Lower lobe of right lung (tissue), 2 donors: ENCODE measurements around the gene CEP43. TPM values are rescaled to one million over a fixed set of nuclear protein-coding genes. Genes with fewer than 3 reads are reported as not detected.

Source experiments
- ATAC-seq, 2 donors: fragments of 200-7000 bp; cut with Tn5 transposase; one replicate each; pipeline ENCODE4 v1.9.1; 2020 to 2022; ENCODE audit warnings: mild to moderate bottlenecking in 2 of 2, moderate library complexity in 2 of 2
- DNase-seq: peaks from one replicate; pipeline ENCODE4 v3.0.0-alpha.2; 2020
- H3K27ac ChIP-seq: fragments of 200-600 bp; one replicate; pipeline ENCODE4 v1.8.0; 2022
- H3K27me3 ChIP-seq: fragments of 200-600 bp; one replicate; pipeline ENCODE4 v1.8.0; 2022; ENCODE audit warnings: low read depth
- H3K36me3 ChIP-seq: fragments of 200-600 bp; one replicate; pipeline ENCODE4 v1.8.0; 2022; ENCODE audit warnings: mild to moderate bottlenecking
- H3K4me1 ChIP-seq: fragments of 200-600 bp; one replicate; pipeline ENCODE4 v1.8.0; 2022
- H3K4me3 ChIP-seq: fragments of 200-600 bp; one replicate; pipeline ENCODE4 v1.8.0; 2022; ENCODE audit warnings: mild to moderate bottlenecking
- H3K9me3 ChIP-seq: fragments of 200-600 bp; one replicate; pipeline ENCODE4 v1.8.0; 2022
- CTCF ChIP-seq: fragments of 200-600 bp; IDR thresholded peaks from one replicate; pipeline ENCODE4 v1.8.0; 2022; ENCODE audit warnings: antibody characterized with exemption, mild to moderate bottlenecking
- intact Hi-C: fragments of 100-400 bp; cut with DNase I; formaldehyde crosslinking; loops from one replicate; pipeline ENCODE4 v1.11.0; 2022
- microRNA-seq: library from miRNA; unstranded; fragments of <30 nt; microRNA quantifications from one replicate; pipeline ENCODE4 v1.2.0, GENCODE V29; 2020; ENCODE audit warnings: borderline number of aligned reads
- total RNA-seq: library from RNA; stranded (reverse); fragmentation: NEBNext Ultra II Directional; extraction: Animal tissue kit (Norgen Biotek cat#: 25700); gene quantifications from one replicate; pipeline ENCODE4 v1.2.1, GENCODE V29; 2021
- donor health status: DM: no; HTN: yes; CAD: no; lungs with severe emphysema.

CEP43 gene
- total RNA-seq, 1 donor from 2014 or later: 13.3 TPM

- H3K4me3 ChIP-seq: no peak overlapping the region
- intact Hi-C loops: no loop called here
- ATAC-seq (no peak), DNase-seq (no peak)
- no peaks in the 10 kb centered on the region for H3K27me3 ChIP-seq
- peaks cover 5% of the 10 kb centered on the region for H3K4me1 ChIP-seq
- H3K27ac ChIP-seq: peak overlapping the region; percentile 33
- H3K9me3 ChIP-seq: no peaks in the 10 kb centered on the region
- H3K36me3 ChIP-seq: no peaks in the 10 kb centered on the region
- TF ChIP-seq CTCF: no peak
These were observed 47.8 kb downstream of the CEP43 start for GRCh38 chr6:167046861-167047495.

- ATAC-seq: peak in 1 of 2 donors; percentile 70
- DNase-seq: peak; percentile 76
- H3K4me1 ChIP-seq: peaks cover 5% of the 10 kb centered on the region
- H3K36me3 ChIP-seq: no peaks in the 10 kb centered on the region
- intact Hi-C loops: no loop called here
- no peak overlapping the region for H3K4me3 ChIP-seq
- no peaks in the 10 kb centered on the region for H3K9me3 ChIP-seq
- TF ChIP-seq CTCF: no peak
- no peak overlapping the region for H3K27ac ChIP-seq
- H3K27me3 ChIP-seq: no peaks in the 10 kb centered on the region
These were observed 48.4 kb downstream of the CEP43 start for GRCh38 chr6:167047554-167047953.

Small RNA genes within 50 kb of the gene (microRNA-seq; reads per million reads assigned to microRNA genes)
- gene MIR3939: not detected

Other genes starting within 250 kb of the CEP43 start
- 103 TPM for gene RNASET2, start 42.8 kb upstream of the CEP43 start, total RNA-seq
- 0.83 TPM for gene CCR6, start 123.7 kb downstream of the CEP43 start, total RNA-seq
- not detected for gene GPR31, start 158.6 kb downstream of the CEP43 start, total RNA-seq